Midbrain (tissue), 1 donor: ENCODE data around the gene UROS.

ENCODE experiments used
- DNase-seq: peaks from one replicate; lab custom pipeline; 2025; lab: John Stamatoyannopoulos, UW

The UROS gene

GRCh38 chr10:125822878-125823662, at the start of gene UROS, which contains the start of gene BCCIP:
UROS (minus strand) TSS chr10:125823258; CDS start chr10:125816499, 6,759 bp downstream.
BCCIP (plus strand) TSS chr10:125823546; CDS start chr10:125823558, 12 bp downstream.
- DNase-seq: peak; percentile 95

- DNase-seq: no peak
These were observed 48.3 kb upstream of the UROS start for GRCh38 chr10:125871338-125871737.

GRCh38 chr10:125868372-125868975, 45.4 kb upstream of the UROS start:
- peak; percentile 37 for DNase-seq

DNA sequence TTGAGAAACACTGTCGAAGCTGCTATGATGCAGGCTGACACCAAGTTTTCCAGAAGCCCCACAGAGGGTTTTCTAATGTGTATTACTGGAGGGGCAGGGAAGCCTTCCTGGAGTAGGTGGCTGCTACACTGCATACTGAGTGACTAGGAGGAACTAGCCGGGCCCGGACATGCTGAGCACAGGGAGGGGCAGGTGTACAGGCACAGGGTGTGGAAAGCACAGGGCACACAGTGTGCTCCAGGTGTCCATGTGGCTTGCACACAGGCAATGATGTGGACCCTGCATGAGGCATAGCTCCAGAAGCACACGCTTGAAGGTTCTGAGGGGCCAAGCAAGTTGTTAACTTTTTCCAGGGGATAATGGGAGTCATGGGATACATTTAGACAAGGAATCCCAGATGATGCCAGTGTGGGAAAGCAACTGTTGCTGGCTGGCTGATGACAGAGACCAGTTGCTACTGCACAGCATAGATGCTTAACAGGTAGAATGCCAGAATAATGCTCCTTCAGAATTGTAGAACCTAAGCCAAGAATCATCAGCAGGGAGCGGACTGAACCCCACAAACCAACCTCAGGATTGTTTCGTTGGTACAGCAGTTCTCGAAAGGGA, 43.5 kb upstream of the UROS start:
- no peak for DNase-seq

GRCh38 chr10:125865120-125865519, 42.1 kb upstream of the UROS start:
- no peak for DNase-seq

- no peak for DNase-seq
These were observed 36.2 kb upstream of the UROS start for GRCh38 chr10:125859128-125859817.

- no peak for DNase-seq
These were observed 34.2 kb upstream of the UROS start for GRCh38 chr10:125857185-125857760.

DNA sequence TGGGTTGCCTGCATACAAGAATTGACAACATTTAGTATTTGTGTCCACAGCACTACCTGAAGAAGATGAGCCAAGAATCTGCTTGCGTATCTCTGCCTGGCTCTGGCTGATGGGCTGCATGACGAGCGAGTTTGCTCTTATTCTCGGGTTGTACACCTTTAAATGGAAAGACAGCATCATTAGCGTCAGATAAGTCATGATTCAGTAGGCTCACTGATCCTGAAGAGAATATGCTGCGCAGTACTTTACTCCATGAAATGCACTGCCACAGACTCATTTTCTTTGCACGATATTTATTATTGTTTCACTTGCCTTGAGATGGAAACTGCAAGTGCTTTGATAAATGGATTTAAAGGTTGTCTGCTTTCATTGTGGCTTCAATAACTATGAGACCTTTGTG, 29.4 kb upstream of the UROS start:
- DNase-seq: no peak

GRCh38 chr10:125850766-125851731, 28.0 kb upstream of the UROS start:
- DNase-seq: no peak

GRCh38 chr10:125849448-125849847, 26.4 kb upstream of the UROS start:
- DNase-seq: no peak

- DNase-seq: no peak
These were observed 25.8 kb upstream of the UROS start for GRCh38 chr10:125848857-125849256.

- no peak for DNase-seq
These were observed 25.3 kb upstream of the UROS start for GRCh38 chr10:125848371-125848770.

GRCh38 chr10:125846894-125847293, 23.8 kb upstream of the UROS start:
- DNase-seq: no peak

- no peak for DNase-seq
These were observed 22.6 kb upstream of the UROS start for GRCh38 chr10:125845617-125846016.

- peak; percentile 26 for DNase-seq
These were observed 21.7 kb upstream of the UROS start for GRCh38 chr10:125844751-125845221.

DNA sequence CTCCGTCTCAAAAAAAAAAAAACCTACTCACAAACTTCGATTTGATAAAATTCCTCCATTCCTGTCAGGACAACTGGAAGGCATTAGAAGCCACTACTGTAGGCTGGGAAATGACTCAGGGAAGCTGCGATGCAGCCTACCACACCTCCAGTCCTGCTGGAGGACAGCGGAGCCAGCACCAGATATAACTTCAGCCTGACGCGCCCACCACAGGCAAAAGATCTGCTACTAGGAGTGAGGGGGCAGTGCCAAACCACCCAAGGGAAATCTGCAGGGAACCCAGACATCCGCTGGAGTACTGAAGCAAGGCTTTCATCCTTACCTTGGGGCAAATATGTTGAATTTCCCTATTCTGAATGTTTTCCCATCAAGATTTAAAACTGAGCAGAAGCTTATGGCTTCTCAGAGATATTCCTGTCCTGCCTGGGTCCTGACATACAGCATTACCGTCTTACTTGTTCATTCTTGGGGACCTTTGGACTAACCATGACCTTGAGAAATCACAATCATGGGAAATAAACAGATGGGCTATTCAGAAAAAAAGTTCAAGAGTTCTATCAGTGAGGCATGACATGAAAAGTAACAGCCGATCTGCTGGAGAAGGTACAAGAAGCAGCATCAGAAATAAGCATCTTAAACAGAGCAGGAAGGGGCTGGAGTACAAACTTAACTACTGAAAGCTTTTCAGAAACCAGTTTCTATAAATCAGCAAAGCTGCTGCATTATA, 20.7 kb upstream of the UROS start:
- no peak for DNase-seq

DNA sequence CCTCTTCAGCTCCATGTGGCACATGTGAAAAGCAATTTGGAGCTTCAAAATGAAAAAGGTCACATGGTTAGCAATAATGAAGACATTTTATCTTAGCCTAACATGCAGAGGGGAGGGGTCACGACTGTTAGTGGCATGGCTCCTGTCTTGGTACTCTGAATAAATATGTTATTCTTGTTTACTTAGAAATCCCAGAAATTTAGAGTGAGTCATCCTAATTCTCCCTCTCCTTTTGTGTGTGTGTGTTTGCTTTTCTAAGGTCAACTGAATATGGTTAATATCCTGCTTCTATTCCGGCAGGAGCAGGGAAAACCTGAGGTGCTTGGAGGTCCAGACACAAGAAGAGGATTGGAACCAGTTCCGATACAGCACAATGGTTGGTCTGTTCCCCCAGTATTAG, 17.9 kb upstream of the UROS start:
- no peak for DNase-seq

DNA sequence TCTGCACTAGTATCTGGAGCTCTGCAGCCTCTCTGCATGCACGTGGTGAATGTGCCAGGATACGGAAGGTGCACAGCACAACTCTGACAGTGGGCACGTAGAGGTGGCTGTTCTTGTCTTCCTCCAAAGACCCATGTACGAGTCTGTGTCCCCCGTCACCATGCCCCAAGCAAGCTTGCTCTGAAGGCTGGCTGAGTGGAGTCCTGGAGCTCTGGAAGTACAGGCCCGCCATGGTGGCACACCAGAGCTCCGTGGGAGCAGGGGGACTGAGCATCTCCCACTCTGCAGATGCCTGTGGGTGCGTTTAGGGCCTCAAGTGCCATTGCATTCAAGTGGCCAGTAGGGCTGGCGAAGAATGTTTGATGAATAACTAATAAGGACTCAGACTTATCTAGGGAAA, 17.3 kb upstream of the UROS start:
- DNase-seq: no peak

GRCh38 chr10:125838802-125839575, 15.9 kb upstream of the UROS start:
- no peak for DNase-seq
